SK-N-SH treated with all-trans-retinoic acid at 6 μM for 48 hours (cell line): Measurements from ENCODE around the gene GPC3.

Experiments
- RARB ChIP-seq: fragments of 250-450 bp; sonication (Bioruptor Pico); IDR thresholded peaks from 2 replicates; pipeline ENCODE4 v1.8.0; 2021; ENCODE audit warnings: mild to moderate bottlenecking, moderate library complexity
- TCF4 ChIP-seq: fragments of 250-450 bp; sonication (Bioruptor Pico); IDR thresholded peaks from 2 replicates; pipeline ENCODE4 v1.8.0; 2021; ENCODE audit warnings: mild to moderate bottlenecking, moderate library complexity, borderline replicate concordance
- TF ChIP-seq, protein P1 (sequence below): fragments of 250-450 bp; sonication (Bioruptor Pico); IDR thresholded peaks from 2 replicates; pipeline ENCODE4 v1.8.0; 2020; ENCODE audit warnings: mild to moderate bottlenecking, moderate library complexity, borderline replicate concordance

DNA sequence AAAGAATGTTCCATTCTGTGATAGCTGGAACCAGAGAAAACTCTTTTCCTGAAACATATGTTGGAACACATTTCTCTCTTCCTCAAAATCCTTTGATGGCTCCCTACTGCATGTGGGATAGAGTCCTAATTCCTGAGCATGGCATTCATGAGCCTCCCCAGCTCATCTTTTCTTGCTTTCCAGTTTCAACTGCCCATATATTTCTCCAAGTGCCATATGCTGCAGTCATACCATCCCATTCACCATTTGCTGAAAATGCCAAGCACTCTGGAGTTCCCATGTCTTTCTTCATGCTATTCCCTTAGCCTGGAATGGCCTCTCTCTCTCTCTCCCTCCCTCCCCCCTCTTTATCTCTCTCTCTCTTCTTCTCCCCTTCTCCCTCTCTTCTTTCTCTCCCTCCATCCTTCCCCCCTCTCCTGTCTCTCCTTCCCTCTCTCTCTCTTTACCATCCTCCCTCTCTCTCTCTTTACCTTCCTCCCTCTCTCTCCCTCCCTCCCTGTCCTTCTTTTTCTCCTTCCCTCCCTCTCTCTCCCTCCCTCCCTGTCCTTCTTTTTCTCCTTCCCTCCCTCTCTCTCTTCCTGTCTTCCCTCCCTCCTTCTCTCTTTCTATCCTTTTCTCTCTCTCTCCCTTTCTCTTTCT lies 436.0 kb downstream of the GPC3 start:
- TF ChIP-seq RARB (CRISPR knock-in tag): no peak
- TF ChIP-seq, protein P1, sequence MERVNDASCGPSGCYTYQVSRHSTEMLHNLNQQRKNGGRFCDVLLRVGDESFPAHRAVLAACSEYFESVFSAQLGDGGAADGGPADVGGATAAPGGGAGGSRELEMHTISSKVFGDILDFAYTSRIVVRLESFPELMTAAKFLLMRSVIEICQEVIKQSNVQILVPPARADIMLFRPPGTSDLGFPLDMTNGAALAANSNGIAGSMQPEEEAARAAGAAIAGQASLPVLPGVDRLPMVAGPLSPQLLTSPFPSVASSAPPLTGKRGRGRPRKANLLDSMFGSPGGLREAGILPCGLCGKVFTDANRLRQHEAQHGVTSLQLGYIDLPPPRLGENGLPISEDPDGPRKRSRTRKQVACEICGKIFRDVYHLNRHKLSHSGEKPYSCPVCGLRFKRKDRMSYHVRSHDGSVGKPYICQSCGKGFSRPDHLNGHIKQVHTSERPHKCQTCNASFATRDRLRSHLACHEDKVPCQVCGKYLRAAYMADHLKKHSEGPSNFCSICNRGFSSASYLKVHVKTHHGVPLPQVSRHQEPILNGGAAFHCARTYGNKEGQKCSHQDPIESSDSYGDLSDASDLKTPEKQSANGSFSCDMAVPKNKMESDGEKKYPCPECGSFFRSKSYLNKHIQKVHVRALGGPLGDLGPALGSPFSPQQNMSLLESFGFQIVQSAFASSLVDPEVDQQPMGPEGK (CRISPR knock-in tag): no peak
- TF ChIP-seq TCF4 (CRISPR knock-in tag): no peak
